Measurements from ENCODE around the gene CDK8.

The CDK8 gene

GRCh38 chr13:26449063-26449848 lies 195.3 kb downstream of the CDK8 start:
- no peak for DNase-seq
